ENCODE data around the gene RAPGEF1.

Gene RAPGEF1

GRCh38 chr9:131642496-131643083 is 97.3 kb downstream of the RAPGEF1 start:
- DNase-seq (ENCODE audit: low read depth) = peak; percentile 56

DNA sequence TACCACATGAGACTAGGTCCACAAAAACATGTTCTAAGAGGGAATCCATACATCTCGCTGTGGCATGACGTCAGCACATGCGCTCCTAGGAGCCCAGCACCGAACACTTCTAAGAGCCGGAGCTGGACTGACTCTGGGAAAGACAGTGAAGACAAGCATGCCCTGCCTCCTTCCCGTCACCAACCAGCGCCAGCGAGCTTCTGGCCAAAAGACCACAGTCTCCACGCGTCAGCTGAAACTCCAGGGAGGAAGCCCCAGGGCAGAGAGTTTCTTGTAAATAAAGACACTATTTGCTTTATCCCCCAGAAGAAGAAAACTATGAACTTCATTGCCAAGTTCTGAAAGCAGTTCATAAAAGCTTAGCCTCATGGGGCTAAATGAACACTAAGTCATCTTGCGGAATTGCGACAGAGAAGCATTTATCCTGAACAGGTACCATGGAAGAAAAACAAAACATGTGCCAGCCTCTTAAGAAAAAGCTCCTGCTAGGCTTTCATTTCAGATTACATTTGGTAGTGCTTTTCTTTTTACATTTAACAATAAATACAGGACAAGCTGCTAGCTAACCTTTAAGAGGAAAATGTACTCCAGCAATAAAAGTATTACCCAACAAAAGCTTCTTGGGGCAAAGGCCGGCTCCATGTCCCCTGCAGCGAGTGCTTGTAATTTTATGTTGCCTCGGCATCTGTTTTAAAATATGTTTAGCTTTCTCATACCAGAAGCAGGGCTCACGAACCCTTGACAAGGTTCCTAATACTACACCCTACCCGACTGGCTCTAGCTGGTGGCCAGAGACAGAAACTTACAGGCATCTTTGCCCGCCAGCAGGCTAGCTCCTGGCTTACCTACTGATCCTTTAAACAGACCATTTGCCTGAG is 98.0 kb downstream of the RAPGEF1 start:
- no peak for DNase-seq (ENCODE audit: low read depth)

- DNase-seq (ENCODE audit: low read depth) = no peak
These were observed 99.3 kb downstream of the RAPGEF1 start for GRCh38 chr9:131640438-131641137.

GRCh38 chr9:131639769-131640437 is 100.0 kb downstream of the RAPGEF1 start:
- DNase-seq (ENCODE audit: low read depth) = no peak

DNA sequence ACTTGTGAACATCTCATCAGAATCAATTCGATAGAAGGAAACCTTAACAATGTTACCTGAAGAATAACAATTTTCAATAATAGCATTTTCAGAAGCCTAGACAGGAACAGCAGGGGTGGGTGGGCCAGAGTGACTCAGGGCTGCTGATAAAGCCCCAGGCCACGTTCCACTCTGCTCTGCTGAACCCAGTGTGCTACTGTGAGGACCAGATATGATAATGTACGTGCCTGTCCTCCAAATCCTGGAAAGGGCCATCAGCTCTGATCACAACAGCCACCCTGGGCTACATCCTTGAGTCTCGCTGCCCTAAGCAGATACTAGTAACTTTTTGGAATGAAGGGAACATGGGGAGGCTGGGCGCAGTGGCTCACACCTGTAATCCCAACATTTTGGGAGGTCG is 103.3 kb downstream of the RAPGEF1 start:
- DNase-seq (ENCODE audit: low read depth) = no peak

GRCh38 chr9:131635892-131636291 is 104.0 kb downstream of the RAPGEF1 start:
- DNase-seq (ENCODE audit: low read depth) = no peak

DNA sequence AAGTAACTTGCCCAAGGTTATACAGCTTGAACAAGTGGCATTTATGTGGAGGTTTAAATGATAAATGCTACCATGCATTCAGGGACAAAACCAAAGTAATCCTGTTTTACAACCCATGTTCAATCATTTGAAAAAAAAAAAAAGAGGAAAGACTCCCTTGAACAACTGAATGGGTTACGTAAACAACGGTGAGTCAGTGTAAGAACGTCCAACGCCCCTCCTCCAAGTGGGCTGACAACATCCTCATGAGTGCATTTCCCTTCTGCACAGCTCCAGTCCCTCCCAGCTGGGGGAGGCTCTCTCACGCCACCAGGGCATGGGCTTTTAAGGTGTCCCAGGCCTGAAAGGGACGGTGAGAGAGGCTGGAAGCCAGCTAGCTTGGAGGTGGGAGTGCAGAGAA is 104.6 kb downstream of the RAPGEF1 start:
- peak; percentile 55 for DNase-seq (ENCODE audit: low read depth)

DNA sequence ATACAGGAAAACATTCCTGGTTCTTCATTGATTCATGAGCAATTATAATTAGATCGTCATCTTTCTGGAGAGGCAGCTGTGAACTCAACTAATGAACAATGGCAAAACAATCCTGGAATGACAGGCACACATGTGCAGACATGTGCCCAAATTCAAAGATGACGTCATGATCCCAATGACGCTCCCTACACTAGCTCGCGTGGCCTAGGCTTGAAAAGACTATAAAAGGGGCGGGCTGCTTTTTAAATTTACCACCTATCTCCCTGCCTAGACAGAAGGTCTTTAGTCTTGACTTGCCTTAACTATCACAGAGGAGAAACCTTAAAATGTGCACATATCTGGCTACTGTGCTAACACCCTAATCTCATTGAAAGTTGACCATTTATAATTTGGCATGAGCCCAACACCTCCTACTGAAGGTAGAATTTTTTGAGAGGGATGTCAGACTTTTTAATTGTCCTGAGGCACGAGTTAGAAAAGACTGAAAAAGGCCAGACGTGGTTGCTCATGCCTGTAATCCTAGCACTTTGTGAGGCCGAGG is 106.3 kb downstream of the RAPGEF1 start:
- no peak for DNase-seq (ENCODE audit: low read depth)

GRCh38 chr9:131631306-131631705 is 108.6 kb downstream of the RAPGEF1 start:
- no peak for DNase-seq (ENCODE audit: low read depth)

GRCh38 chr9:131630205-131630831 is 109.6 kb downstream of the RAPGEF1 start:
- peak; percentile 20 for DNase-seq (ENCODE audit: low read depth)

DNA sequence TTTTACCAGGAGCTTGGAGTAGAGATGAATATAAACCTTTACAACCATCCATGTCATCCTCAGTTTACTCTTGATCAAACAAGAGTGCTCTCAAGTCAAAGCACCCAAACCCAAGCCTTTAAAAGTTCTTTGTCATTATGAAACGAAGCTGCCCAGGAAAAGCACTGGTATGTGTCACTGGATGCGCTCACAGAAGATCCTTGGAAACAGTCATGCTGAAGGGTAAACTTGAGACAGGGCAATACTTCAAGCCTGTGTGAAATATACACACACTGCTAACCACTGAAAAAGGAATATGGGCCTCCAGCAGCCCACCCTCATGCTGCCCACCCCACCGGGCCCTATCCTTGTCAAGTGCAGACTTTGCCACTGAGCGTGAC is 110.1 kb downstream of the RAPGEF1 start:
- DNase-seq (ENCODE audit: low read depth) = no peak

DNA sequence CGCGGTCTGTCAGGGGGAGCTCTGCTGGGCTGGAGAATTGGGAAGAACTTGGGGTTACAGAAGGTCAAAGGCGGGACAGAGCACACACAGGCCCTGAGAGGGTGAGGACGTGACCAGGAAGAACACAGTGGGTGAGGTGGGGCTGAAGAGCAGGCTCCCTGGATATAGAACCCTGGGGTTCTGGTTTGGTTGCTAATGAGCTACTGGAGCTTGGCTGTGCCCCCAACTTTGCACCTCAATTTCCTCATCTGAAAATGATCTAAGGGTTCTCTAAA is 110.7 kb downstream of the RAPGEF1 start:
- no peak for DNase-seq (ENCODE audit: low read depth)

GRCh38 chr9:131628459-131629225 is 111.2 kb downstream of the RAPGEF1 start:
- DNase-seq (ENCODE audit: low read depth) = no peak

DNA sequence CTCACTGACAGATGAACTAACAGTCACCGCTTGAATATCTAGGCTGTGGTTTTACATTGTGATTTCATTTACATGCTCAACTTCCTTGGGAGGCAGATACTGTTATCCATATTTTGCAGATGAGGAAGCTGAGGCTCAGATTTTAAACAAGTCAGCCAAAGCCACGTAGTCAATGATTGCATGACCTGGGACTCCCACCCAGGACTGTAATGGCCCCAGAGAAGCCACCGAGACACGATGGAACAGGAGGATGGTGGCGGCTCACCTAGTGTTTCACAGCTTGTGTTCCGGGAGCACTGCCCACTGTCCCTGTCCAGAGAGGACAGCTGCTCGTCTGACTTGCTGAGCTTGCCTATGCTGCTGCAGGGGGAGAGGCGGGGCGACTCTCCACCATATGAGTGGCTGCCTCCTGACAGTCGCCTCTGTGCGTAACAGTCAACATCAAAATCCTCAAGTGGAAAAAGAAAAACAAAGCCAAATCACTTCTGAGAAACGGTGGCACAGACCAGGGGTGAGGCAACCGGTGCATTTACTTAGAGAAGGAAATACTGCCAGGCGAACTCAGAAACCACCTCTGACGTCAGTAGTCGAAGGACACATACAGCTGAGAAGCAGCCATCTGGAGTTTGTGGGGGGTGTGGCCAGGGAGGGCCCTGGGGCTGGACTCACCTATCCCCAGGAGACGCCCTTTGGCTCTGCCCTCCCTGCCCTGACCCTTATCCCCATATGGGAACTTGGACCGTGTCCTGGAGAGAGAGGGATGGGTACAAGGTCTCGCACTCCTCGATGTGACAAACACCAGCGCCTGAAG is 112.0 kb downstream of the RAPGEF1 start:
- peak; percentile 25 for DNase-seq (ENCODE audit: low read depth)

DNA sequence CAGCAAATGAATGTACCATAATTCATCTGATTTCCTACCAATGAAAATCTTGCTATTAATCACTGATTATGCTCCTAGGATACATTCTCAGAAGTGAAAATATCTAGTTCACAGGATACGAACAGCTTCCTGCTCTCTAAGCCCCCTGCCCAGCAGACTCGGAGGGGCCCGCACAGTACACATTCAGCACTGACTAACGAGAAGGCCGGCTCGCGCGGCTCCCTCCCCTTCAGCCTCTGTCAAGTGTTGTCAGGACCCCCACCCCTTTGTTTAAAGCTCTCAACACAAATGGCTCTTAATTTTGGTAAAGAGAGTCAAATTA is 112.6 kb downstream of the RAPGEF1 start:
- no peak for DNase-seq (ENCODE audit: low read depth)

GRCh38 chr9:131625790-131626670 is 113.8 kb downstream of the RAPGEF1 start:
- DNase-seq (ENCODE audit: low read depth) = no peak

- no peak for DNase-seq (ENCODE audit: low read depth)
These were observed 114.4 kb downstream of the RAPGEF1 start for GRCh38 chr9:131625508-131625787.

DNA sequence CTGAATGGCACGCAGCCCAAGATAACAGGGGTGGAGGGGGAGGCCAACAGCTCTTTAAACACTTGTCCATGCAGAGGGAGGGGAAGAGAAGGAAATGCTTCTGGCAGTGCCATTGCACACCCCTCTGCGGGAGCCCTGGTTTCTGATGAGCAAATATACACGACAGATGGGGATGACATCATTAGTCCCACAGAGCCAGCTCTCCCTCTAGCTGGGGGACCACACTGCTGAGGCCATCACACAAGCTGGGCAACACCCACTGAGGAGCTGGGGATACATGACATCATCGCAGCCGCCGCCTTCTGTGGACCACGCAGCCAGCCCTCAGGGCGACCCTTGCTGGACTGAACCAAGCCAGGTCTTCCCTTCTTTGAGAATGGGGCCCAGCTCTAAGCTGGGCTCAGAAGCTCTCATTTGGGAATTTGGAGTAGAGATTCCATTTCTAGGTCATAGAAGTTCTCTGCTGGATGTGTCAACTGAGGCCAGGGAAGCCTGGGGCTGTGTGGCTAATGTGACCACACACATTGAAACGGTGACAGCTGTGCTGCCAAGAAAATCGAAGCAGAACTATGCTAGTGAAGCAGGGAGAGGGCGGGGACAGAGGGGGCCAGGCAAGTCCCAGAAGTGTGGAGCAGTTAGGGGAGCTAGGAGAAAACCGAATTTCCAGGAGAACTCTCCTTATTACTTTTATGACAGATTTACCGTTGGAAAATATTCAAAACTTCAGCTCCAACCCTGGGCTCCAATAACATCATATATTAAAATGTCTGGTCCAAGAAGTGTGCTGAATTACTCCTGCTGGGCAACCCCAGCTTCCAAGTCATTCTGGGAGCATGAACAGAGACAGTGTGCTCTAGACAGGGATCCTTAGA is 115.0 kb downstream of the RAPGEF1 start:
- DNase-seq (ENCODE audit: low read depth) = no peak
